Mesendoderm (in vitro differentiated cells): ENCODE measurements around the gene MET.
A peak's percentile ranks its signal among the peaks of the same experiment; 100 is the strongest.

Experiments
- DNase-seq: peaks from one replicate; pipeline ENCODE4 v3.0.0; 2013
- H2AK5ac ChIP-seq: 2 replicates; pipeline ENCODE4 v1.6.1; 2013; ENCODE audit warnings: low read length, inconsistent platforms
- H2BK120ac ChIP-seq: 2 replicates; pipeline ENCODE4 v1.6.1; 2013; ENCODE audit warnings: low read depth, mild to moderate bottlenecking, low read length, moderate library complexity, mixed read lengths
- H2BK15ac ChIP-seq: replicated peaks from 2 replicates; pipeline ENCODE4 v1.6.1; 2013; ENCODE audit warnings: low read depth, mild to moderate bottlenecking, moderate library complexity
- H2BK5ac ChIP-seq: 2 replicates; pipeline ENCODE4 v1.6.1; 2013; ENCODE audit warnings: low read length, inconsistent platforms
- H3K18ac ChIP-seq: 2 replicates; pipeline ENCODE4 v1.6.1; 2013; ENCODE audit warnings: mild to moderate bottlenecking, low read length, mixed read lengths
- H3K23ac ChIP-seq: one replicate; pipeline ENCODE4 v1.6.1; 2013; ENCODE audit warnings: low read length
- H3K27ac ChIP-seq: 2 replicates; pipeline ENCODE4 v1.5.1; 2013; ENCODE audit warnings: low read depth, mild to moderate bottlenecking, inconsistent platforms, low read length, moderate library complexity
- H3K27me3 ChIP-seq: 2 replicates; pipeline ENCODE4 v1.6.1; 2013; ENCODE audit warnings: low read length, control low read depth, mild to moderate bottlenecking, inconsistent platforms; ENCODE audit not compliant: insufficient read depth, poor library complexity
- H3K36me3 ChIP-seq: 2 replicates; pipeline ENCODE4 v1.6.1; 2013; ENCODE audit warnings: low read length, inconsistent platforms; ENCODE audit not compliant: control insufficient read depth, insufficient read depth
- H3K4ac ChIP-seq: one replicate; pipeline ENCODE4 v1.6.1; 2013; ENCODE audit warnings: low read depth, mild to moderate bottlenecking, low read length, moderate library complexity
- H3K4me1 ChIP-seq: 2 replicates; pipeline ENCODE4 v1.6.1; 2013; ENCODE audit warnings: low read depth, low read length, inconsistent platforms; ENCODE audit not compliant: control insufficient read depth
- H3K4me2 ChIP-seq: 2 replicates; pipeline ENCODE4 v1.6.1; 2013; ENCODE audit warnings: low read length
- H3K4me3 ChIP-seq: 2 replicates; pipeline ENCODE4 v1.5.1; 2013; ENCODE audit warnings: mild to moderate bottlenecking, low read length
- H3K56ac ChIP-seq: one replicate; pipeline ENCODE4 v1.6.1; 2013; ENCODE audit warnings: low read length
- H3K79me1 ChIP-seq: 2 replicates; pipeline ENCODE4 v1.6.1; 2013; ENCODE audit warnings: low read length, inconsistent platforms
- H3K79me2 ChIP-seq: 2 replicates; pipeline ENCODE4 v1.6.1; 2013; ENCODE audit warnings: mild to moderate bottlenecking, low read length; ENCODE audit not compliant: control insufficient read depth, insufficient read depth
- H3K9ac ChIP-seq: 2 replicates; pipeline ENCODE4 v1.6.1; 2013; ENCODE audit warnings: low read length, inconsistent platforms
- H4K5ac ChIP-seq: one replicate; pipeline ENCODE4 v1.6.1; 2013; ENCODE audit warnings: low read length
- H4K8ac ChIP-seq: one replicate; pipeline ENCODE4 v1.6.1; 2013; ENCODE audit warnings: low read depth, mild to moderate bottlenecking, control low read depth, low read length, moderate library complexity
- WGBS: extraction: QIAGEN DNeasy Blood & Tissue Kit; methylation state at CpG from one replicate; pipeline ENCODE4 v1.1.7; 2013; ENCODE audit warnings: low lambda C conversion rate, missing lambda C conversion rate; ENCODE audit not compliant: insufficient coverage; ENCODE audit errors: extremely low coverage; 5-methylcytosine and 5-hydroxymethylcytosine counted together

MET gene

DNA sequence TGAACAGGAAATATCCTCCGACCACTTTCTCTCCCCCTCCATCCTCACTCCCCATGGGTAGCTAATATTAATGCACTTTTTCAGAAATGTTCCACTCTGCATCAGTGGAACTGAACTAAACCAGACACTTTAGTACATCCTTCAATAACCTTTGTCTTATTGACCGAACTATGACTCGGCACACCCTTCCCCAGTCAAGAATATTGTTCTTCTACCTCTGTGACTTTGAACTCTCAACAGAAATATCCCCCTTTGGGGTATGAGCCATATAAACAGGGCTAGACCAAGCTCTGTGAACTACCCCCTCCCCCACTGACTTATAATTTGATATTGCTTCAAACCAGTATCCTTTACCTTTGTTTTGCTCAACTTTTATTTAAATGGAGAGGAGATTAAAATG is 132.5 kb downstream of the MET start:
- H3K56ac ChIP-seq = no peak overlapping the region
- no peak overlapping the region for H3K4me2 ChIP-seq
- H3K9ac ChIP-seq = no peak overlapping the region
- no peak overlapping the region for H2AK5ac ChIP-seq
- H3K79me2 ChIP-seq = no peaks in the 10 kb centered on the region
- DNase-seq = no peak
- no peaks in the 10 kb centered on the region for H3K79me1 ChIP-seq
- H3K4me1 ChIP-seq = peaks cover 2% of the 10 kb centered on the region
- H2BK120ac ChIP-seq = no peak overlapping the region
- no peak overlapping the region for H4K8ac ChIP-seq
- H2BK15ac ChIP-seq = no peak overlapping the region
- H3K27ac ChIP-seq = no peak overlapping the region
- H3K18ac ChIP-seq = no peak overlapping the region
- H3K27me3 ChIP-seq = no peaks in the 10 kb centered on the region
- no peak overlapping the region for H2BK5ac ChIP-seq
- no peaks in the 10 kb centered on the region for H3K36me3 ChIP-seq
- no peak overlapping the region for H4K5ac ChIP-seq
- no CpG with 5 or more reads among the region's 3 CpGs for WGBS
- no peak overlapping the region for H3K4ac ChIP-seq
- no peak overlapping the region for H3K23ac ChIP-seq
- no peak overlapping the region for H3K4me3 ChIP-seq

DNA sequence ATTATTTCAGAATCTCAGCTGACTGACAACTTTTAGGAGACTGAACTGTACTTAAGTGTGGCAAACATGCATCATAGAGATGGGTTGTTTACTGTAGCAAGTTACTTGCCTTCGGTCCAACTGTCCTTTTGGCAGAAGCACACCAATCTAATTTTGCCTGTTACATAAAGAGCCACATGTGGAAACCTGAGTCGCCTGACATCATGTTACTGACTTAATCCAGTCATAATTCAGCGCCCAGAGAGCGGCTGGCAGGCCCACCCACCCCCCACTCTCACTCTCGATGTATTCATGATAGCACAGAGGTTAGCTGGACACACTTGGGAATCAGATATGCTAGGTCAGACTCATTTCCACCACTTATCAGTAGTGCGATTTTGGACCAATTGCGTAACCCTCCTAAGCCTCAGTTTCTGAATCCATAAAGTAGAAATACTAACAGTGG is 133.1 kb downstream of the MET start:
- DNase-seq = no peak
- Histone ChIP-seq H3K4me2 (no peak overlapping the region), H2BK15ac (no peak overlapping the region), H3K23ac (no peak overlapping the region), H2AK5ac (no peak overlapping the region), H3K9ac (no peak overlapping the region), H2BK120ac (no peak overlapping the region), H3K4me3 (no peak overlapping the region), H3K27ac (no peak overlapping the region), H3K56ac (no peak overlapping the region), H3K4me1 (peaks cover 3% of the 10 kb centered on the region), H3K79me2 (no peaks in the 10 kb centered on the region), H3K4ac (no peak overlapping the region), H4K5ac (no peak overlapping the region), H3K27me3 (no peaks in the 10 kb centered on the region), H4K8ac (no peak overlapping the region), H3K36me3 (no peaks in the 10 kb centered on the region), H3K79me1 (no peaks in the 10 kb centered on the region), H3K18ac (no peak overlapping the region), H2BK5ac (no peak overlapping the region)
- WGBS = no CpG with 5 or more reads among the region's 7 CpGs

DNA sequence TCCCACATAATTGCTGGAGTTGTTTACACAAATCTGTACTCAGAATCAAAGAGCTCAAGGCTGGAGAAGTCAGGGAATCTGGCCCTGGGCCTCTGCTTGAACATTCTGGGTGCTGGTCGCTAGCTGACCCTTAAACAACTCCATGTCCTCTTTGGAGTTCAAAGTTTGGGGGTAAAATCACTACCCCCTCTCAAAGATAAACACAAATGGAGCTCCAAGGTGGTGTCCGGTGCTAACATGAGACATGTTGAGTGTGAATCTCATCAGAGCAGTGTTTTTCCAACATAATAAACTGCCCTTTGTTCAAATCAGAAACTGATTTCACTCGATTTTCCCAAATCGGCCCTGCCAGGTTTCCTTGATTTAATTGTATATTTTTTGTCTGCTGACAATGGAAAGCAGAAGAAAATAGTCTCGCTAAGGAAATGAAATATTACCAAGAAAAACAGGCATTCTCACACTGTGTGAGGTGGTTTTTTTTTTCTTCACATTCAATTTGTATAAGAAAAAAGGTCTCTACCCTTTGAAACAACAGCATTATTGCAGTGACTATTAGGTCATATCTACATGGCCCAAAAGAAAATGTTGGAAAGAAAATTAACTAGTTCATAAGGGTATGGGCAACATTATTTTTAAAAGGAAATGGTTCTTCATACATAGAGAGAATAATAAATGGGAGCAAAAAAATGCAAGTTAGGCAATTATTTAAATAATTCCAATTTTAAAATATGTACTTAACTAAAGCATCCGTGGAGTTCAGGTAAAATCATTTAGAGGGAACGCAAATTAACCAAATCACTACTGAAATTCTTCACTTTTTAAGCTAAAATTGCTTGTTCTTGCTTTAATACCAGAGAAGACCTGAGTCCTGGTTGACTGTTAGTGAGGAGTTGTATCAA is 134.3 kb downstream of the MET start:
- DNase-seq = no peak
- no peaks in the 10 kb centered on the region for H3K79me2 ChIP-seq
- H2BK15ac ChIP-seq = no peak overlapping the region
- H2AK5ac ChIP-seq = no peak overlapping the region
- no peak overlapping the region for H3K4me2 ChIP-seq
- no peaks in the 10 kb centered on the region for H3K36me3 ChIP-seq
- no peak overlapping the region for H3K27ac ChIP-seq
- H3K4ac ChIP-seq = no peak overlapping the region
- no CpG with 5 or more reads among the region's 7 CpGs for WGBS
- H2BK120ac ChIP-seq = no peak overlapping the region
- H3K9ac ChIP-seq = no peak overlapping the region
- no peak overlapping the region for H4K5ac ChIP-seq
- H3K18ac ChIP-seq = no peak overlapping the region
- H4K8ac ChIP-seq = peak overlapping the region; percentile 93
- peaks cover 5% of the 10 kb centered on the region for H3K4me1 ChIP-seq
- no peaks in the 10 kb centered on the region for H3K79me1 ChIP-seq
- H3K27me3 ChIP-seq = no peaks in the 10 kb centered on the region
- no peak overlapping the region for H3K4me3 ChIP-seq
- no peak overlapping the region for H2BK5ac ChIP-seq
- no peak overlapping the region for H3K56ac ChIP-seq
- H3K23ac ChIP-seq = no peak overlapping the region

DNA sequence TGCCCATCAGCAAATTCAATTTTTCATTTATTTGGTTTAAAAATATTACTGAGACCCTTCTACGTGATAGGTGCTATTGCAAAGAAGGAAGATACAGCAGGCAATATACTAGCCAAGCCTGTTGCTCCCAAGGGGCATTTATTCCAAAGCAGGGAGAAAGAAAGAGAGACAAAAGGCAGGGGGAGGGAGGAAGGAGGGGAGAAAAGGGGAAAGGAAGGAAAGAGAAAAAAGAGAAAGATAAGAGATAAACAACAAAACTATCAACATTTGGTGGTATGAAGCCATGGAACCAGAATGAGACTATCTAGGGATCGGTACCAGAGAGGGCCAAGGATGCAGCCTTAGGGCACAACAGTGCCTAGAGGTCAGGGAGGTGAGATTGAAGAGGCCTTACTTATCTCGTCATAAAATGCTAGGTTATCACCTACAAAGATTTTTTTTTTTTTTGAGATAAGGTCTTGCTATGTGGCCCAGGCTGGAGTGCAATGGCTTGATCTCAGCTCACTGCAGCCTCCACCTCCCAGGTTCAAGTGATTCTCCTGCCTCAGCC is 135.1 kb downstream of the MET start:
- H4K8ac ChIP-seq = no peak overlapping the region
- DNase-seq = no peak
- no peak overlapping the region for H4K5ac ChIP-seq
- H2AK5ac ChIP-seq = no peak overlapping the region
- no peaks in the 10 kb centered on the region for H3K27me3 ChIP-seq
- H3K4ac ChIP-seq = no peak overlapping the region
- H3K79me2 ChIP-seq = no peaks in the 10 kb centered on the region
- H2BK120ac ChIP-seq = no peak overlapping the region
- no peak overlapping the region for H3K23ac ChIP-seq
- no peak overlapping the region for H3K9ac ChIP-seq
- no peak overlapping the region for H3K4me3 ChIP-seq
- H2BK15ac ChIP-seq = no peak overlapping the region
- H3K79me1 ChIP-seq = no peaks in the 10 kb centered on the region
- WGBS = no CpG with 5 or more reads among the region's 3 CpGs
- H3K4me1 ChIP-seq = peaks cover 5% of the 10 kb centered on the region
- no peak overlapping the region for H3K4me2 ChIP-seq
- H3K18ac ChIP-seq = no peak overlapping the region
- H3K36me3 ChIP-seq = no peaks in the 10 kb centered on the region
- no peak overlapping the region for H2BK5ac ChIP-seq
- H3K27ac ChIP-seq = no peak overlapping the region
- H3K56ac ChIP-seq = no peak overlapping the region

DNA sequence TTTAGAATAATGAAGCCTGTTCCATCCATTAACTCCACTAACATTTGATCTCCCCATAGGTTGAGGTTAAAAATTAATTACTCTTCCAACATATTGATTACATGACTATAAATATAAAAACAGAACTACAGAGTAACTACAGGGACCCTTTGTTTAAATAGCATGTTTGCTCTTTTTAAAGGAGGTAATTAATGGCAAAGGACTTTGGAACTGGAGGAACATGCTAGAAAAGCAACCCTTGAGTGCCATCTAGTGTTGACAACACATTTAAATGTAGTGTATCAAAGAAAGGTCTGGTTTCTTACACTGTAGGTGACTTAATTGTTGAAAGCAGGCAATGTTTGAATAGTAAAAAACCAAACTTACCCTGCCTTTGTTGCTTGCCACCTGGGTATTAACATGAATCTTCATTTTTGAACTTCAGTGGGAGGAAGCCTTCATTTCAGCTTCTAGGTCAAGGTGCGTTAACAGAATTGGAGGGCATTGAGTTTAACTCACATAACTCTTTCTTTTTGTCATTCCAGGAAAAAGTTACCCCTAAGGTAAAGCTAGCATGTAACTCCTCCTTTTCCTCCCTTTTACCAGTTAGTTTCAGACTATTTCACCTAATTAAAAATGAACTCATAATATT is 137.8 kb downstream of the MET start:
- Histone ChIP-seq H3K36me3 (no peaks in the 10 kb centered on the region), H3K4ac (no peak overlapping the region), H3K23ac (no peak overlapping the region), H2BK120ac (no peak overlapping the region), H3K56ac (peak overlapping the region; percentile 70), H3K4me2 (no peak overlapping the region), H3K79me1 (no peaks in the 10 kb centered on the region), H2BK15ac (no peak overlapping the region), H4K5ac (no peak overlapping the region), H3K79me2 (no peaks in the 10 kb centered on the region), H3K18ac (no peak overlapping the region), H2BK5ac (no peak overlapping the region), H3K4me1 (peaks cover 3% of the 10 kb centered on the region), H2AK5ac (no peak overlapping the region), H3K27ac (no peak overlapping the region), H3K4me3 (no peak overlapping the region), H4K8ac (no peak overlapping the region), H3K27me3 (no peaks in the 10 kb centered on the region), H3K9ac (no peak overlapping the region)
- DNase-seq = peak; percentile 75
- WGBS = no CpG with 5 or more reads among the region's 1 CpG
